Tibial artery (tissue), 4 donors: ENCODE data around the gene TRAF3IP3.

ENCODE experiments used
- DNase-seq, 2 donors: peaks; one replicate each; pipeline ENCODE4 v3.0.0-alpha.2; 2019
- H3K27ac ChIP-seq, 2 donors: fragments of 200-600 bp; sonication (generic) in 1 of 2; 1 replicate in 1 of 2; 2 replicates in 1 of 2; pipeline ENCODE4 v1.5.1; 2018 to 2019; ENCODE audit warnings: mild to moderate bottlenecking in 1 of 2
- H3K27me3 ChIP-seq, 2 donors: fragments of 200-600 bp; sonication (generic) in 1 of 2; one replicate each; pipeline versions ENCODE4 v1.5.1 to v1.6.0; 2016 to 2019
- H3K36me3 ChIP-seq, 3 donors: fragments of 200-600 bp; sonication (generic) in 2 of 3; one replicate each; pipeline ENCODE4 v1.5.1; 2016 to 2019; ENCODE audit warnings: mild to moderate bottlenecking in 2 of 3
- H3K4me1 ChIP-seq, 4 donors: fragments of 200-600 bp; sonication (generic) in 2 of 4; 1 replicate in 3 of 4; 2 replicates in 1 of 4; pipeline ENCODE4 v1.5.1; 2016 to 2019
- H3K4me3 ChIP-seq, 2 donors: fragments of 200-600 bp; sonication (generic) in 1 of 2; 1 replicate in 1 of 2; 2 replicates in 1 of 2; pipeline ENCODE4 v1.5.1; 2018 to 2019; ENCODE audit warnings: mild to moderate bottlenecking in 2 of 2
- H3K9me3 ChIP-seq, 3 donors: fragments of 200-600 bp; sonication (generic) in 1 of 3; one replicate each; pipeline ENCODE4 v1.5.1; 2016 to 2019
- intact Hi-C: fragments of 100-400 bp; cut with DNase I; formaldehyde crosslinking; loops from one replicate; pipeline ENCODE4 v1.15.0; 2023; ENCODE audit warnings: low total_unique reads
- TF ChIP-seq, protein P1 (sequence below), 2 experiments: fragments of 200-600 bp in 1 of 2; fragments of 450-650 bp in 1 of 2; IDR thresholded peaks; one replicate each; pipeline ENCODE4 v1.5.1; 2017 to 2019; ENCODE audit warnings: antibody characterized with exemption in 2 of 2, mild to moderate bottlenecking in 1 of 2, moderate library complexity in 1 of 2

The TRAF3IP3 gene

DNA sequence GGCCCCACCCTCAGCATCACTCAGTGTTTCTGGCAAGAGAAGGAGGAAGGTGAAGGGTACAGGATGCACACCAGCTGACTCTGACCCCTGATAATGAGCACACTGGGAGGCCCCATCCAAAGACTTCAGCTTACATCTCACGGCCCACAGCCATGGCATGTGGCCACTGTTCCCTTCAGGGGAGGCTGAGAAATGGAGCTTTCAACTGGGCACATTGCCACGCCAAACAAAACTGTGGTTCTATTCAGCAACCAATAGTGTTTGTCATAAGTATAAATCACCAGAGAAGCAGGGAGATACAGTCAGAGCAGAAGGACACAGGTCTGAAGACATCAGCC is 12.7 kb upstream of the TRAF3IP3 start:
- intact Hi-C loops, result loop anchor here (10.0 kb wide), 1 partner anchor 168 kb away; no protein-coding TSS in a partner anchor

DNA sequence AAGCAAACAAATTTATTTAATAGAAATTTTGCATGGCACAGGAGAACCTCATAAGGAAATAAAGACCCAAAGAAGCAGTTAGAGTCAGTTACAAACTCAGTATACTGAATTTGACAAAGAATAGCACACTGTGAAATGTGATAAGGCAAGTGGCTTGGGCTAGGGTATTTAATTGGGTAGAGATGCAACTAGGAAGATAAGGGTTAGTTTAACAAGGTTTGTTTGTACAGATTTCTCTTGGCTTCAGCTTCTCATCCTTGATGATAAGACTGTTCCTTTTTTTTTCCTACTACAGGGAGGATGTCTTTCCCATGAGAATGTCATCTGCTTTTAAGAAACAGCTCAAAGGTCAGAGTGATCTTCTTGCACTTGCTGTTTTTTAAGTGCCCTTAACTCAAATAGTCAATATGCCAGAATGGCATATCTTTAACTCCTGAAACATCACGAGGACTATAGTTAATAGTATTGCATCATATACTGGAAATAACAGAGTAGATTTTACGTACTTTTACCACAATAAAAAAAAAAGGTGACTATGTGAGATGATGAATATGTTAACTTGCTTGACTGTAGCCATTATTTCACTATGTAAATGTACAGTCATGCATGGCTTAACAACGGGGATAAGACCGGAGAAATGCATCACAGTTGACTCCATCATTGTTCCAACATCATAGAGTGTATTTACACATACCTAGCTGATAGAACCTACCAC is 9.2 kb upstream of the TRAF3IP3 start:
- no peak for DNase-seq
- Histone ChIP-seq H3K27ac (no peak overlapping the region), H3K4me1 (peaks cover 0 to 18% (median 8%) of the 10 kb centered on the region in 4 donors), H3K9me3 (no peaks in the 10 kb centered on the region), H3K4me3 (no peak overlapping the region), H3K36me3 (no peaks in the 10 kb centered on the region), H3K27me3 (no peaks in the 10 kb centered on the region)
- TF ChIP-seq, protein P1, sequence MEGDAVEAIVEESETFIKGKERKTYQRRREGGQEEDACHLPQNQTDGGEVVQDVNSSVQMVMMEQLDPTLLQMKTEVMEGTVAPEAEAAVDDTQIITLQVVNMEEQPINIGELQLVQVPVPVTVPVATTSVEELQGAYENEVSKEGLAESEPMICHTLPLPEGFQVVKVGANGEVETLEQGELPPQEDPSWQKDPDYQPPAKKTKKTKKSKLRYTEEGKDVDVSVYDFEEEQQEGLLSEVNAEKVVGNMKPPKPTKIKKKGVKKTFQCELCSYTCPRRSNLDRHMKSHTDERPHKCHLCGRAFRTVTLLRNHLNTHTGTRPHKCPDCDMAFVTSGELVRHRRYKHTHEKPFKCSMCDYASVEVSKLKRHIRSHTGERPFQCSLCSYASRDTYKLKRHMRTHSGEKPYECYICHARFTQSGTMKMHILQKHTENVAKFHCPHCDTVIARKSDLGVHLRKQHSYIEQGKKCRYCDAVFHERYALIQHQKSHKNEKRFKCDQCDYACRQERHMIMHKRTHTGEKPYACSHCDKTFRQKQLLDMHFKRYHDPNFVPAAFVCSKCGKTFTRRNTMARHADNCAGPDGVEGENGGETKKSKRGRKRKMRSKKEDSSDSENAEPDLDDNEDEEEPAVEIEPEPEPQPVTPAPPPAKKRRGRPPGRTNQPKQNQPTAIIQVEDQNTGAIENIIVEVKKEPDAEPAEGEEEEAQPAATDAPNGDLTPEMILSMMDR (IDR thresholded peaks at IDR 0.05), result no peak
- intact Hi-C loops, result loop anchor here (10.0 kb wide), 1 partner anchor 172 kb away; no protein-coding TSS in a partner anchor

More for the DNA sequence above, 12.7 kb upstream of the TRAF3IP3 start:
- peak; percentile 67 to 69 for DNase-seq
- Histone ChIP-seq H3K4me1 (peaks cover 0 to 16% (median 7%) of the 10 kb centered on the region in 4 donors), H3K36me3 (no peaks in the 10 kb centered on the region), H3K27ac (peak overlapping the region in 1 of 2 donors; percentile 33), H3K27me3 (no peaks in the 10 kb centered on the region), H3K9me3 (no peaks in the 10 kb centered on the region), H3K4me3 (no peak overlapping the region)
- TF ChIP-seq, protein P1 (IDR thresholded peaks at IDR 0.05), result no peak

DNA sequence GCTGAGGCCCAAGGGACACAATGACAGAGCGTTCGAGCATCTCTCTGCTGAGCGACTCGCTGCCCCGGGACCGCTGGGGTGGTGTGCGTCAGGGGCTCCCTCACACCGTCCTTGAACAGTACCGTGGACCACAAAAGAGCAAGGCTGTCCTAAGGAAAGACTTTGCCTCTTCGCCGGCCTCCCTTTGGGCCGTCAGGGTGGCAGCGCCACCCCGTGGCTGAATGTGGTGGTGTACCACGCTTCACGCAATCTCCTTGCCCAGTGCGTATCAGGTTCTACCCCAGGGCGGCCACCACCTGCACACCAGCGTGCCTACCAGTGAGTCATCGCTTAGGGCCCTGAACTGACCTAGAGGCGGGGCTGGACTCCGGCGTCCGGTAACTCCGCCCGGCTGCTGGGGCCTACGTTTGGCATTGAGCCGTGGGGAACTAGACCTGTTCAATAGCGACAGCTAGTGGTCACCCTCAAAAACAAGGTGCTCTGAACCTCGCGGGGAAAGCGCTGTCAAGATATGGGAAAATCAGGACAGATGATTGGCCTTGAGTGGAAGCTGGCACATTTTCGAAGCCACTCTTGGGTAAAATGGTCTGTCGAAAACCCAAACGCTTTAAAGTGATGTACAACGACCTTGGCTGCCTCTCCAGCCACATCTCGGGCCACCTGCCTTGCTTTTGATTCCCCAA is 8.1 kb upstream of the TRAF3IP3 start:
- Histone ChIP-seq H3K4me3 (peak overlapping the region; percentile 25 to 44), H3K9me3 (no peaks in the 10 kb centered on the region), H3K36me3 (no peaks in the 10 kb centered on the region), H3K27ac (peak overlapping the region in 1 of 2 donors; percentile 0), H3K27me3 (no peaks in the 10 kb centered on the region), H3K4me1 (peaks cover 0 to 13% (median 8%) of the 10 kb centered on the region in 4 donors)
- DNase-seq, result peak; percentile 88 to 92
- TF ChIP-seq, protein P1 (IDR thresholded peaks at IDR 0.05), result peak; percentile 84 to 93
- intact Hi-C loops, result loop anchor here (10.0 kb wide), 1 partner anchor 173 kb away; no protein-coding TSS in a partner anchor

DNA sequence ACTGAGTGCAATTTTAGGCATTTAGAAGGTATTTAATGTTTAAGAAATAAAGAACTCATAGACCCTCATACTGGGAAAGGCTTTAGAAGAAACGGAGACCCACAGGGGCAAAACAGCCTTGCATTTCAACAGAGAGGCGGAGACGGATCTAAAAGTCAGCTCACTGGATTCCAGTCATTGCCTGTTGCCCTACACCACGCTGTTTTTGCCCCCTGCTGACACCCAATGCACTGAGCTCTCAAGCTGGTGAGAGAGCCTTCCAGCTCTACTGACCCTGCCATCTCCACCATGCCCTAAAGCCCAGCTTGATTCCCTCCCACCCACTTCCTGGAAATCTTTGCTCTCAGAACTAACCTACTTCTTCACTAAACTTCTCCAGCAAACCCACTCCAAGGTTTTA is 7.2 kb upstream of the TRAF3IP3 start:
- Histone ChIP-seq H3K27me3 (no peaks in the 10 kb centered on the region), H3K9me3 (no peaks in the 10 kb centered on the region), H3K4me3 (no peak overlapping the region), H3K36me3 (no peaks in the 10 kb centered on the region), H3K27ac (no peak overlapping the region), H3K4me1 (peaks cover 0 to 9% (median 6%) of the 10 kb centered on the region in 4 donors)
- DNase-seq, result no peak
- intact Hi-C loops, result loop anchor here (10.0 kb wide), 1 partner anchor 174 kb away; no protein-coding TSS in a partner anchor
- TF ChIP-seq, protein P1 (IDR thresholded peaks at IDR 0.05), result no peak

DNA sequence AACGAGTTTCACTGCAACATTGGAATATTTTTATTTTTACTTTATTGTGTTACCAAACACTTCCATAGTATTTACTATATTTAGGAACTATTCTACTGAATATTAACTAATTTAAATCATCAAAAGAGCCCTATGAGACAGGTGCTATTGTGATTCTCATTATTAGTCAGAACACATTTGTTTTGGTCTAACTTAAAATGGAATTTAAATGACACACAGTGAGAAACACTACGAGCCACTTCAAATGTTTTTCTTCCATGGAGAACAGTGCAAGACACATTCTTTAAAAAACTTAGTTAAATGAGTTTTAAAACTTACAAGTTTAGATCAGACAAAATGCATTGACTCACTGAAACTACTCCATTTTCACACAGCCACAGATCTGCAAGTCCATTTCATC is 6.6 kb upstream of the TRAF3IP3 start:
- TF ChIP-seq, protein P1 (IDR thresholded peaks at IDR 0.05), result no peak
- Histone ChIP-seq H3K4me3 (no peak overlapping the region), H3K36me3 (no peaks in the 10 kb centered on the region), H3K27ac (no peak overlapping the region), H3K9me3 (no peaks in the 10 kb centered on the region), H3K4me1 (peaks cover 0 to 9% (median 6%) of the 10 kb centered on the region in 4 donors), H3K27me3 (no peaks in the 10 kb centered on the region)
- intact Hi-C loops, result loop anchor here (10.0 kb wide), 1 partner anchor 174 kb away; no protein-coding TSS in a partner anchor
- DNase-seq, result no peak
